WTC11 (cell line): Measurements from ENCODE around the gene CAMTA1. TPM values are rescaled to one million over a fixed set of nuclear protein-coding genes. Genes with fewer than 3 reads are reported as not detected.

Source experiments
- ATAC-seq: fragments of 200-7000 bp; cut with Tn5 transposase; 2 replicates; pipeline ENCODE4 v1.10.0; 2021; ENCODE audit warnings: mild to moderate bottlenecking, moderate library complexity
- CTCF ChIA-PET: fragments of 300-600 bp; sonication (Branson Sonifier 250); formaldehyde crosslinking; loops from one replicate; lab custom pipeline; 2021; ENCODE audit warnings: antibody characterized with exemption; lab: Charles Lee
- POLR2A ChIA-PET: fragments of 350-600 bp; sonication (Branson Sonifier 250); formaldehyde crosslinking; loops from one replicate; lab custom pipeline; 2021; ENCODE audit warnings: antibody characterized with exemption; lab: Charles Lee
- DNase-seq: peaks from one replicate; pipeline ENCODE4 v3.0.0; 2021; ENCODE audit warnings: low spot score
- H3K27ac Mint-ChIP-seq: 2 replicates; pipeline ENCODE4 v1.8.0; 2021; ENCODE audit warnings: mixed read lengths
- H3K27me3 Mint-ChIP-seq: 2 replicates; pipeline ENCODE4 v1.8.0; 2021; ENCODE audit warnings: low read depth, mild to moderate bottlenecking, moderate library complexity, mixed read lengths
- H3K36me3 Mint-ChIP-seq: 2 replicates; pipeline ENCODE4 v1.8.0; 2021; ENCODE audit warnings: mixed read lengths
- H3K4me1 Mint-ChIP-seq: 2 replicates; pipeline ENCODE4 v1.8.0; 2022; ENCODE audit warnings: mixed read lengths
- H3K4me3 Mint-ChIP-seq: 2 replicates; pipeline ENCODE4 v1.8.0; 2021; ENCODE audit warnings: mild to moderate bottlenecking, moderate library complexity, mixed read lengths
- H3K9me3 Mint-ChIP-seq: 2 replicates; pipeline ENCODE4 v1.8.0; 2021; ENCODE audit warnings: mixed read lengths
- CREM ChIP-seq: sonication (generic); formaldehyde crosslinking; IDR thresholded peaks from 2 replicates; pipeline ENCODE4 v1.8.1; 2022; ENCODE audit warnings: mild to moderate bottlenecking, missing genetic modification reagents, moderate library complexity
- ESRRA ChIP-seq: sonication (generic); formaldehyde crosslinking; IDR thresholded peaks from 2 replicates; pipeline ENCODE4 v1.8.1; 2022; ENCODE audit warnings: mild to moderate bottlenecking, missing genetic modification reagents, borderline replicate concordance
- FOXP1 ChIP-seq: sonication (generic); formaldehyde crosslinking; IDR thresholded peaks from 2 replicates; pipeline ENCODE4 v1.8.0; 2022; ENCODE audit warnings: missing genetic modification reagents, mild to moderate bottlenecking, moderate library complexity, borderline replicate concordance
- GABPB1 ChIP-seq: sonication (generic); formaldehyde crosslinking; IDR thresholded peaks from 2 replicates; pipeline ENCODE4 v1.8.1; 2023; ENCODE audit warnings: mild to moderate bottlenecking, missing genetic modification reagents
- GRHL2 ChIP-seq: fragments of 250-450 bp; sonication (Bioruptor Pico); IDR thresholded peaks from 2 replicates; pipeline ENCODE4 v1.8.0; 2022; ENCODE audit warnings: mild to moderate bottlenecking, moderate library complexity; ENCODE audit not compliant: insufficient replicate concordance, severe bottlenecking
- GTF2I ChIP-seq: fragments of 250-450 bp; sonication (Bioruptor Pico); conservative IDR thresholded peaks from 2 replicates; pipeline ENCODE4 v1.4.0; 2021; ENCODE audit warnings: mild to moderate bottlenecking
- OVOL2 ChIP-seq: fragments of 250-450 bp; sonication (Bioruptor Pico); IDR thresholded peaks from 2 replicates; pipeline ENCODE4 v1.9.0; 2021; ENCODE audit warnings: mild to moderate bottlenecking, borderline replicate concordance
- SP1 ChIP-seq: sonication (generic); formaldehyde crosslinking; conservative IDR thresholded peaks from 2 replicates; pipeline ENCODE4 v1.8.1; 2022; ENCODE audit warnings: missing genetic modification reagents
- TEAD4 ChIP-seq: sonication (generic); formaldehyde crosslinking; IDR thresholded peaks from 2 replicates; pipeline ENCODE4 v1.8.0; 2022; ENCODE audit warnings: mild to moderate bottlenecking, missing genetic modification reagents
- ZNF671 ChIP-seq: fragments of 250-450 bp; sonication (Bioruptor Pico); IDR thresholded peaks from 2 replicates; pipeline ENCODE4 v1.8.0; 2021; ENCODE audit warnings: mild to moderate bottlenecking
- total RNA-seq: library from RNA; stranded (reverse); gene quantifications from 3 replicates; pipeline ENCODE4 v1.2.3, GENCODE V29; 2021
- TF ChIP-seq, protein P1 (sequence below): sonication (generic); formaldehyde crosslinking; IDR thresholded peaks from 2 replicates; pipeline ENCODE4 v1.8.1; 2023; ENCODE audit warnings: mild to moderate bottlenecking, missing genetic modification reagents
- TF ChIP-seq, protein P2 (sequence below): fragments of 250-450 bp; sonication (Bioruptor Pico); IDR thresholded peaks from 2 replicates; pipeline ENCODE4 v2.1.2; 2022; ENCODE audit warnings: mild to moderate bottlenecking, moderate library complexity
- TF ChIP-seq, protein P3 (sequence below): sonication (generic); formaldehyde crosslinking; IDR thresholded peaks from 2 replicates; pipeline ENCODE4 v1.8.0; 2022; ENCODE audit warnings: mild to moderate bottlenecking, missing genetic modification reagents
- TF ChIP-seq, protein P4 (sequence below): sonication (generic); formaldehyde crosslinking; IDR thresholded peaks from 2 replicates; pipeline ENCODE4 v1.8.0; 2023; ENCODE audit warnings: missing genetic modification reagents, mild to moderate bottlenecking, borderline replicate concordance
- TF ChIP-seq, protein P5 (sequence below): sonication (generic); formaldehyde crosslinking; IDR thresholded peaks from 2 replicates; pipeline ENCODE4 v1.8.1; 2022; ENCODE audit warnings: low read depth, missing genetic modification reagents, borderline replicate concordance
- TF ChIP-seq, protein P6 (sequence below): sonication (generic); formaldehyde crosslinking; IDR thresholded peaks from 2 replicates; pipeline ENCODE4 v1.8.0; 2022; ENCODE audit warnings: mild to moderate bottlenecking, missing genetic modification reagents
- TF ChIP-seq, protein P7 (sequence below): fragments of 250-450 bp; sonication (Bioruptor Pico); IDR thresholded peaks from 2 replicates; pipeline ENCODE4 v1.9.0; 2021; ENCODE audit warnings: mild to moderate bottlenecking, borderline replicate concordance

The CAMTA1 gene
- total RNA-seq, 1 experiment from 2014 or later: 86.4 TPM

DNA sequence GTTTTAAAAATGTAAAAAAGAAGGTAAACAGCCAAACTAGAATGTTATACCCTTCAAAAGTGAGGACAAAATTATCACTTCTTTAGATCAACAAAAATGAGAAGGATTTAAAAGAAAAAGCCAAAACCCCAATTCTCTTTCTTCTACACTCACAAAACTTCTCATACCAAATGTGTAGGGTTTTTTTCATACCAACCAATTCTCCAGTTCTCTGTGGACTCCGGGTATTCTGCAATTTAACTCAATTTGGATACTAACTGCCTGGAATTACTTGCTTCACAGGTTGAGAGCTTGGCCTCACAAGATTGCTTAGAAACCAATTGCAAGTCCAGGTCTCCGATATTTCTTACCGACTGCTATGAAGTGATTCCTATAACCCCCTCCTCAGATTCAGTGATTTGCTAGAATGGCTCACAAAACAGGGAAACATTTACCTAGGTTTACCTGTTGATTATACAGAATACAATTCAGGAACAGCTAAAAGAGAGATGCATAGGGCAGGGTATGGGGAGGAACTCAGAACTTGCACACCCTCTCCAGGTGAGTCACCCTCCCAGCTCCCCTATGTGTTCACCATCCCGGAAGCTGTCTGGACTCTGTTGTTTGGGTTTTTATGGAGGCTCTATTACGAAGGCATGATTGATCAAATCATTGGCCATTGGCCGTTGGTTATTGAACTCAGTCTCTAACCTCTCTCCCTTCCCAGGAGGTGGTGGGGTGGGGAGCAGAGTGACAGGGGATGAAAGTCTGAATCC lies 67.1 kb downstream of the CAMTA1 start:
- peaks cover 24% of the 10 kb centered on the region for H3K9me3 Mint-ChIP-seq
- ATAC-seq: no peak

More for the DNA sequence above, 67.1 kb downstream of the CAMTA1 start:
- DNase-seq: no peak
- H3K27me3 Mint-ChIP-seq: no peaks in the 10 kb centered on the region
- H3K36me3 Mint-ChIP-seq: peaks cover 32% of the 10 kb centered on the region
- ChIA-PET POLR2A (no interaction called here), CTCF (no interaction called here)
- TF ChIP-seq FOXP1 (CRISPR knock-in tag) (no peak), TEAD4 (CRISPR knock-in tag) (no peak), ESRRA (no peak), GRHL2 (CRISPR knock-in tag) (no peak), OVOL2 (CRISPR knock-in tag) (no peak), GABPB1 (no peak), GTF2I (CRISPR knock-in tag) (no peak), CREM (CRISPR knock-in tag) (no peak), SP1 (CRISPR knock-in tag) (no peak), ZNF671 (CRISPR knock-in tag) (no peak)
- TF ChIP-seq, protein P1, sequence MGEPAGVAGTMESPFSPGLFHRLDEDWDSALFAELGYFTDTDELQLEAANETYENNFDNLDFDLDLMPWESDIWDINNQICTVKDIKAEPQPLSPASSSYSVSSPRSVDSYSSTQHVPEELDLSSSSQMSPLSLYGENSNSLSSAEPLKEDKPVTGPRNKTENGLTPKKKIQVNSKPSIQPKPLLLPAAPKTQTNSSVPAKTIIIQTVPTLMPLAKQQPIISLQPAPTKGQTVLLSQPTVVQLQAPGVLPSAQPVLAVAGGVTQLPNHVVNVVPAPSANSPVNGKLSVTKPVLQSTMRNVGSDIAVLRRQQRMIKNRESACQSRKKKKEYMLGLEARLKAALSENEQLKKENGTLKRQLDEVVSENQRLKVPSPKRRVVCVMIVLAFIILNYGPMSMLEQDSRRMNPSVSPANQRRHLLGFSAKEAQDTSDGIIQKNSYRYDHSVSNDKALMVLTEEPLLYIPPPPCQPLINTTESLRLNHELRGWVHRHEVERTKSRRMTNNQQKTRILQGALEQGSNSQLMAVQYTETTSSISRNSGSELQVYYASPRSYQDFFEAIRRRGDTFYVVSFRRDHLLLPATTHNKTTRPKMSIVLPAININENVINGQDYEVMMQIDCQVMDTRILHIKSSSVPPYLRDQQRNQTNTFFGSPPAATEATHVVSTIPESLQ (CRISPR knock-in tag): no peak
- TF ChIP-seq, protein P2, sequence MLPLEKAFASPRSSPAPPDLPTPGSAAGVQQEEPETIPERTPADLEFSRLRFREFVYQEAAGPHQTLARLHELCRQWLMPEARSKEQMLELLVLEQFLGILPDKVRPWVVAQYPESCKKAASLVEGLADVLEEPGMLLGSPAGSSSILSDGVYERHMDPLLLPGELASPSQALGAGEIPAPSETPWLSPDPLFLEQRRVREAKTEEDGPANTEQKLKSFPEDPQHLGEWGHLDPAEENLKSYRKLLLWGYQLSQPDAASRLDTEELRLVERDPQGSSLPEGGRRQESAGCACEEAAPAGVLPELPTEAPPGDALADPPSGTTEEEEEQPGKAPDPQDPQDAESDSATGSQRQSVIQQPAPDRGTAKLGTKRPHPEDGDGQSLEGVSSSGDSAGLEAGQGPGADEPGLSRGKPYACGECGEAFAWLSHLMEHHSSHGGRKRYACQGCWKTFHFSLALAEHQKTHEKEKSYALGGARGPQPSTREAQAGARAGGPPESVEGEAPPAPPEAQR (CRISPR knock-in tag): no peak
- TF ChIP-seq, protein P3, sequence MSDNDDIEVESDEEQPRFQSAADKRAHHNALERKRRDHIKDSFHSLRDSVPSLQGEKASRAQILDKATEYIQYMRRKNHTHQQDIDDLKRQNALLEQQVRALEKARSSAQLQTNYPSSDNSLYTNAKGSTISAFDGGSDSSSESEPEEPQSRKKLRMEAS (CRISPR knock-in tag): no peak
- TF ChIP-seq, protein P4, sequence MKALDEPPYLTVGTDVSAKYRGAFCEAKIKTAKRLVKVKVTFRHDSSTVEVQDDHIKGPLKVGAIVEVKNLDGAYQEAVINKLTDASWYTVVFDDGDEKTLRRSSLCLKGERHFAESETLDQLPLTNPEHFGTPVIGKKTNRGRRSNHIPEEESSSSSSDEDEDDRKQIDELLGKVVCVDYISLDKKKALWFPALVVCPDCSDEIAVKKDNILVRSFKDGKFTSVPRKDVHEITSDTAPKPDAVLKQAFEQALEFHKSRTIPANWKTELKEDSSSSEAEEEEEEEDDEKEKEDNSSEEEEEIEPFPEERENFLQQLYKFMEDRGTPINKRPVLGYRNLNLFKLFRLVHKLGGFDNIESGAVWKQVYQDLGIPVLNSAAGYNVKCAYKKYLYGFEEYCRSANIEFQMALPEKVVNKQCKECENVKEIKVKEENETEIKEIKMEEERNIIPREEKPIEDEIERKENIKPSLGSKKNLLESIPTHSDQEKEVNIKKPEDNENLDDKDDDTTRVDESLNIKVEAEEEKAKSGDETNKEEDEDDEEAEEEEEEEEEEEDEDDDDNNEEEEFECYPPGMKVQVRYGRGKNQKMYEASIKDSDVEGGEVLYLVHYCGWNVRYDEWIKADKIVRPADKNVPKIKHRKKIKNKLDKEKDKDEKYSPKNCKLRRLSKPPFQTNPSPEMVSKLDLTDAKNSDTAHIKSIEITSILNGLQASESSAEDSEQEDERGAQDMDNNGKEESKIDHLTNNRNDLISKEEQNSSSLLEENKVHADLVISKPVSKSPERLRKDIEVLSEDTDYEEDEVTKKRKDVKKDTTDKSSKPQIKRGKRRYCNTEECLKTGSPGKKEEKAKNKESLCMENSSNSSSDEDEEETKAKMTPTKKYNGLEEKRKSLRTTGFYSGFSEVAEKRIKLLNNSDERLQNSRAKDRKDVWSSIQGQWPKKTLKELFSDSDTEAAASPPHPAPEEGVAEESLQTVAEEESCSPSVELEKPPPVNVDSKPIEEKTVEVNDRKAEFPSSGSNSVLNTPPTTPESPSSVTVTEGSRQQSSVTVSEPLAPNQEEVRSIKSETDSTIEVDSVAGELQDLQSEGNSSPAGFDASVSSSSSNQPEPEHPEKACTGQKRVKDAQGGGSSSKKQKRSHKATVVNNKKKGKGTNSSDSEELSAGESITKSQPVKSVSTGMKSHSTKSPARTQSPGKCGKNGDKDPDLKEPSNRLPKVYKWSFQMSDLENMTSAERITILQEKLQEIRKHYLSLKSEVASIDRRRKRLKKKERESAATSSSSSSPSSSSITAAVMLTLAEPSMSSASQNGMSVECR (CRISPR knock-in tag): no peak
- TF ChIP-seq, protein P5, sequence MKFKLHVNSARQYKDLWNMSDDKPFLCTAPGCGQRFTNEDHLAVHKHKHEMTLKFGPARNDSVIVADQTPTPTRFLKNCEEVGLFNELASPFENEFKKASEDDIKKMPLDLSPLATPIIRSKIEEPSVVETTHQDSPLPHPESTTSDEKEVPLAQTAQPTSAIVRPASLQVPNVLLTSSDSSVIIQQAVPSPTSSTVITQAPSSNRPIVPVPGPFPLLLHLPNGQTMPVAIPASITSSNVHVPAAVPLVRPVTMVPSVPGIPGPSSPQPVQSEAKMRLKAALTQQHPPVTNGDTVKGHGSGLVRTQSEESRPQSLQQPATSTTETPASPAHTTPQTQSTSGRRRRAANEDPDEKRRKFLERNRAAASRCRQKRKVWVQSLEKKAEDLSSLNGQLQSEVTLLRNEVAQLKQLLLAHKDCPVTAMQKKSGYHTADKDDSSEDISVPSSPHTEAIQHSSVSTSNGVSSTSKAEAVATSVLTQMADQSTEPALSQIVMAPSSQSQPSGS (CRISPR knock-in tag): no peak
- TF ChIP-seq, protein P6, sequence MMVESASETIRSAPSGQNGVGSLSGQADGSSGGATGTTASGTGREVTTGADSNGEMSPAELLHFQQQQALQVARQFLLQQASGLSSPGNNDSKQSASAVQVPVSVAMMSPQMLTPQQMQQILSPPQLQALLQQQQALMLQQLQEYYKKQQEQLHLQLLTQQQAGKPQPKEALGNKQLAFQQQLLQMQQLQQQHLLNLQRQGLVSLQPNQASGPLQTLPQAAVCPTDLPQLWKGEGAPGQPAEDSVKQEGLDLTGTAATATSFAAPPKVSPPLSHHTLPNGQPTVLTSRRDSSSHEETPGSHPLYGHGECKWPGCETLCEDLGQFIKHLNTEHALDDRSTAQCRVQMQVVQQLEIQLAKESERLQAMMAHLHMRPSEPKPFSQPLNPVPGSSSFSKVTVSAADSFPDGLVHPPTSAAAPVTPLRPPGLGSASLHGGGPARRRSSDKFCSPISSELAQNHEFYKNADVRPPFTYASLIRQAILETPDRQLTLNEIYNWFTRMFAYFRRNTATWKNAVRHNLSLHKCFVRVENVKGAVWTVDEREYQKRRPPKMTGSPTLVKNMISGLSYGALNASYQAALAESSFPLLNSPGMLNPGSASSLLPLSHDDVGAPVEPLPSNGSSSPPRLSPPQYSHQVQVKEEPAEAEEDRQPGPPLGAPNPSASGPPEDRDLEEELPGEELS: no peak
- TF ChIP-seq, protein P7, sequence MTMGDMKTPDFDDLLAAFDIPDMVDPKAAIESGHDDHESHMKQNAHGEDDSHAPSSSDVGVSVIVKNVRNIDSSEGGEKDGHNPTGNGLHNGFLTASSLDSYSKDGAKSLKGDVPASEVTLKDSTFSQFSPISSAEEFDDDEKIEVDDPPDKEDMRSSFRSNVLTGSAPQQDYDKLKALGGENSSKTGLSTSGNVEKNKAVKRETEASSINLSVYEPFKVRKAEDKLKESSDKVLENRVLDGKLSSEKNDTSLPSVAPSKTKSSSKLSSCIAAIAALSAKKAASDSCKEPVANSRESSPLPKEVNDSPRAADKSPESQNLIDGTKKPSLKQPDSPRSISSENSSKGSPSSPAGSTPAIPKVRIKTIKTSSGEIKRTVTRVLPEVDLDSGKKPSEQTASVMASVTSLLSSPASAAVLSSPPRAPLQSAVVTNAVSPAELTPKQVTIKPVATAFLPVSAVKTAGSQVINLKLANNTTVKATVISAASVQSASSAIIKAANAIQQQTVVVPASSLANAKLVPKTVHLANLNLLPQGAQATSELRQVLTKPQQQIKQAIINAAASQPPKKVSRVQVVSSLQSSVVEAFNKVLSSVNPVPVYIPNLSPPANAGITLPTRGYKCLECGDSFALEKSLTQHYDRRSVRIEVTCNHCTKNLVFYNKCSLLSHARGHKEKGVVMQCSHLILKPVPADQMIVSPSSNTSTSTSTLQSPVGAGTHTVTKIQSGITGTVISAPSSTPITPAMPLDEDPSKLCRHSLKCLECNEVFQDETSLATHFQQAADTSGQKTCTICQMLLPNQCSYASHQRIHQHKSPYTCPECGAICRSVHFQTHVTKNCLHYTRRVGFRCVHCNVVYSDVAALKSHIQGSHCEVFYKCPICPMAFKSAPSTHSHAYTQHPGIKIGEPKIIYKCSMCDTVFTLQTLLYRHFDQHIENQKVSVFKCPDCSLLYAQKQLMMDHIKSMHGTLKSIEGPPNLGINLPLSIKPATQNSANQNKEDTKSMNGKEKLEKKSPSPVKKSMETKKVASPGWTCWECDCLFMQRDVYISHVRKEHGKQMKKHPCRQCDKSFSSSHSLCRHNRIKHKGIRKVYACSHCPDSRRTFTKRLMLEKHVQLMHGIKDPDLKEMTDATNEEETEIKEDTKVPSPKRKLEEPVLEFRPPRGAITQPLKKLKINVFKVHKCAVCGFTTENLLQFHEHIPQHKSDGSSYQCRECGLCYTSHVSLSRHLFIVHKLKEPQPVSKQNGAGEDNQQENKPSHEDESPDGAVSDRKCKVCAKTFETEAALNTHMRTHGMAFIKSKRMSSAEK (CRISPR knock-in tag): no peak
- H3K27ac Mint-ChIP-seq: no peak overlapping the region
- H3K4me1 Mint-ChIP-seq: peaks cover 7% of the 10 kb centered on the region; the same call in 1 of the 2 replicates
- no peak overlapping the region for H3K4me3 Mint-ChIP-seq
